ENCODE measurements around the gene GJC3. TPM values are rescaled to one million over a fixed set of nuclear protein-coding genes. Genes with fewer than 3 reads are reported as not detected.

GJC3 gene
- total and polyA plus RNA-seq, 9 of the 15 experiments (the other 6 are each of a cell fraction or from before 2014, with no cell fraction given), result 0.10 to 0.45 (median 0.28) TPM; not detected in 1

DNA sequence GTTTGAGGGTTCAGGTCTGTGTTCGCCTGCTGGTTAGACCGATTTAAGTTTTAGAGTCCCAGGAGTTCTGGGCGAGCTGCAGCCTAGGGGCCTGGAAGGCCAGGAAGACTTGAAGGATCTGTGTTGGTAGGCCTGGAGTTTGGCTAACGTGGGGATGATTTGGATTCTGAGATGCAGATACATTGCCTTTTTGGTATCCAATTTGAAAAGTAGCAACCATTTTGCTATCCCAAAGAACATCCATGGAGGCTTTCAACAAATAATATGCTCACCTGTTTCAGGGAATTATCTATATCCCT, 9.7 kb downstream of the GJC3 start (continued):
- TF ChIP-seq CBX3 (IDR thresholded peaks at IDR 0.05; ENCODE audit: borderline replicate concordance in 1 of 2, low read length in 2 of 2) (peak in 1 of 2 experiments; percentile 3; a peak in 1 of 3 replicates), TARDBP (IDR thresholded peaks at IDR 0.05) (0 out of 2 replicates have a peak, but pooled peaks have one; percentile 22), HMG20A (CRISPR knock-in tag; conservative IDR thresholded peaks at IDR 0.05) (no peak), ATF4 (CRISPR knock-in tag; IDR thresholded peaks at IDR 0.05) (no peak), SMAD4 (CRISPR knock-in tag; conservative IDR thresholded peaks at IDR 0.05) (0 out of 2 replicates have a peak, but pooled peaks have one; percentile 4), SREBF2 (CRISPR knock-in tag; IDR thresholded peaks at IDR 0.05) (no peak), RB1 (IDR thresholded peaks at IDR 0.05; ENCODE audit: low read depth) (0 out of 2 replicates have a peak, but pooled peaks have one; percentile 1), SIN3B (IDR thresholded peaks at IDR 0.05; ENCODE audit: low read depth) (no peak), MCM7 (IDR thresholded peaks at IDR 0.05) (no peak), DNMT1 (IDR thresholded peaks at IDR 0.05) (0 out of 2 replicates have a peak, but pooled peaks have one; percentile 5), MCM3 (IDR thresholded peaks at IDR 0.05) (no peak), SMAD1 (IDR thresholded peaks at IDR 0.05; ENCODE audit: low read depth, low read length, partially characterized antibody) (no peak), MAFG (tag; conservative IDR thresholded peaks at IDR 0.05) (no peak), SP1 (CRISPR knock-in tag; IDR thresholded peaks at IDR 0.05) (no peak), ZNF134 (CRISPR knock-in tag; conservative IDR thresholded peaks at IDR 0.05) (no peak), BRD9 (IDR thresholded peaks at IDR 0.05; ENCODE audit: low read depth, partially characterized antibody) (no peak), TFE3 (CRISPR knock-in tag; IDR thresholded peaks at IDR 0.05) (no peak), BMI1 (IDR thresholded peaks at IDR 0.05; ENCODE audit: low read length) (no peak), ZNF263 (CRISPR knock-in tag; IDR thresholded peaks at IDR 0.05; ENCODE audit: borderline replicate concordance) (no peak), TAF7 (tag; IDR thresholded peaks at IDR 0.05) (peak; percentile 31; the same call in 1 of the 2 replicates), ZNF239 (CRISPR knock-in tag; IDR thresholded peaks at IDR 0.05) (no peak), HNRNPH1 (optimal IDR thresholded peaks at IDR 0.05; ENCODE audit: low read depth, low read length) (no peak), ZNF146 (CRISPR knock-in tag; IDR thresholded peaks at IDR 0.05; ENCODE audit: unreplicated experiment) (no peak), ZNF639 (CRISPR knock-in tag; conservative IDR thresholded peaks at IDR 0.05 in 1 of 2, IDR thresholded peaks at IDR 0.05 in 1 of 2) (peak in 1 of 2 experiments; percentile 47; a peak in 1 of 4 replicates), GTF2E2 (tag; IDR thresholded peaks at IDR 0.05) (0 out of 2 replicates have a peak, but pooled peaks have one; percentile 3), FOSL1 (tag; conservative IDR thresholded peaks at IDR 0.05) (peak; percentile 19; the same call in 1 of the 2 replicates), SMARCE1 (IDR thresholded peaks at IDR 0.05) (peak; percentile 19; the same call in 1 of the 2 replicates)
- TF ChIP-seq, protein P1, sequence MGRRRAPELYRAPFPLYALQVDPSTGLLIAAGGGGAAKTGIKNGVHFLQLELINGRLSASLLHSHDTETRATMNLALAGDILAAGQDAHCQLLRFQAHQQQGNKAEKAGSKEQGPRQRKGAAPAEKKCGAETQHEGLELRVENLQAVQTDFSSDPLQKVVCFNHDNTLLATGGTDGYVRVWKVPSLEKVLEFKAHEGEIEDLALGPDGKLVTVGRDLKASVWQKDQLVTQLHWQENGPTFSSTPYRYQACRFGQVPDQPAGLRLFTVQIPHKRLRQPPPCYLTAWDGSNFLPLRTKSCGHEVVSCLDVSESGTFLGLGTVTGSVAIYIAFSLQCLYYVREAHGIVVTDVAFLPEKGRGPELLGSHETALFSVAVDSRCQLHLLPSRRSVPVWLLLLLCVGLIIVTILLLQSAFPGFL (CRISPR knock-in tag; IDR thresholded peaks at IDR 0.05), result no peak

Data from K562 (cell line).